Skeletal muscle tissue (tissue), 4 donors: ENCODE measurements around the gene DHX58. TPM values are rescaled to one million over a fixed set of nuclear protein-coding genes. Genes with fewer than 3 reads are reported as not detected.

ENCODE experiments used
- H3K27ac ChIP-seq: one replicate; pipeline ENCODE4 v1.7.0; 2013; ENCODE audit warnings: mild to moderate bottlenecking, low read depth, low read length, inconsistent platforms
- H3K27me3 ChIP-seq, 3 donors: one replicate each; pipeline ENCODE4 v1.7.0; 2013; ENCODE audit warnings: low read length in 3 of 3; ENCODE audit not compliant: control insufficient read depth in 3 of 3, insufficient read depth in 3 of 3
- H3K36me3 ChIP-seq, 3 donors: one replicate each; pipeline ENCODE4 v1.7.0; 2013; ENCODE audit warnings: low read length in 3 of 3; ENCODE audit not compliant: control insufficient read depth in 3 of 3, insufficient read depth in 3 of 3
- H3K4me1 ChIP-seq, 3 donors: one replicate each; pipeline ENCODE4 v1.7.0; 2013; ENCODE audit warnings: low read length in 3 of 3, mild to moderate bottlenecking in 3 of 3; ENCODE audit not compliant: control insufficient read depth in 3 of 3, insufficient read depth in 3 of 3
- H3K4me3 ChIP-seq, 3 donors: one replicate each; pipeline ENCODE4 v1.7.0; 2013; ENCODE audit warnings: low read length in 3 of 3
- H3K9ac ChIP-seq, 3 donors: one replicate each; pipeline ENCODE4 v1.7.0; 2013; ENCODE audit warnings: low read length in 3 of 3, mild to moderate bottlenecking in 3 of 3, moderate library complexity in 2 of 3, low read depth in 1 of 3
- H3K9me3 ChIP-seq, 3 donors: one replicate each; pipeline ENCODE4 v1.7.0; 2013; ENCODE audit warnings: low read length in 3 of 3; ENCODE audit not compliant: control insufficient read depth in 3 of 3
- total RNA-seq: library from RNA; depleted of rRNA; stranded (reverse); fragments of >200 nt; gene quantifications from one replicate; pipeline ENCODE4 v1.2.3, GENCODE V29; 2014
- donor health status: Osteomylitis.

The DHX58 gene
- total RNA-seq, 1 donor from 2014 or later = 3.7 TPM

- Histone ChIP-seq H3K27me3 (no peaks in the 10 kb centered on the region), H3K4me3 (no peak overlapping the region), H3K9me3 (no peaks in the 10 kb centered on the region), H3K9ac (peak overlapping the region in 1 of 3 donors; percentile 33), H3K36me3 (peaks cover 45 to 47% (median 46%) of the 10 kb centered on the region in 3 donors), H3K4me1 (peaks cover 46 to 70% (median 69%) of the 10 kb centered on the region in 3 donors), H3K27ac (peak overlapping the region; percentile 74)
Observed at GRCh38 chr17:42130310-42130936, 17.9 kb upstream of the DHX58 start.

- peak overlapping the region in 1 of 3 donors; percentile 13 for H3K4me3 ChIP-seq
- peaks cover 46 to 59% (median 58%) of the 10 kb centered on the region in 3 donors for H3K4me1 ChIP-seq
- H3K36me3 ChIP-seq = peaks cover 50 to 51% (median 50%) of the 10 kb centered on the region in 3 donors
- H3K27me3 ChIP-seq = no peaks in the 10 kb centered on the region
- H3K9me3 ChIP-seq = no peaks in the 10 kb centered on the region
- peak overlapping the region; percentile 15 to 62 (median 58) for H3K9ac ChIP-seq
- H3K27ac ChIP-seq = peak overlapping the region; percentile 74
Observed at GRCh38 chr17:42129109-42129837, 16.8 kb upstream of the DHX58 start.

- peaks cover 34 to 46% (median 40%) of the 10 kb centered on the region in 3 donors for H3K4me1 ChIP-seq
- H3K36me3 ChIP-seq = peaks cover 50 to 51% (median 50%) of the 10 kb centered on the region in 3 donors
- H3K9me3 ChIP-seq = no peaks in the 10 kb centered on the region
- no peak overlapping the region for H3K27ac ChIP-seq
- no peak overlapping the region for H3K4me3 ChIP-seq
- no peaks in the 10 kb centered on the region for H3K27me3 ChIP-seq
- H3K9ac ChIP-seq = no peak overlapping the region
Observed at GRCh38 chr17:42127414-42127813, 14.9 kb upstream of the DHX58 start.

- Histone ChIP-seq H3K9me3 (no peaks in the 10 kb centered on the region), H3K9ac (no peak overlapping the region), H3K27me3 (no peaks in the 10 kb centered on the region), H3K27ac (no peak overlapping the region), H3K36me3 (peaks cover 50 to 51% (median 50%) of the 10 kb centered on the region in 3 donors), H3K4me1 (peaks cover 32 to 44% (median 38%) of the 10 kb centered on the region in 3 donors), H3K4me3 (no peak overlapping the region)
Observed at GRCh38 chr17:42126836-42127235, 14.3 kb upstream of the DHX58 start.

GRCh38 chr17:42125565-42125964, 13.1 kb upstream of the DHX58 start:
- Histone ChIP-seq H3K9ac (no peak overlapping the region), H3K27me3 (no peaks in the 10 kb centered on the region), H3K4me1 (peaks cover 27 to 39% (median 32%) of the 10 kb centered on the region in 3 donors), H3K36me3 (peaks cover 50 to 51% (median 50%) of the 10 kb centered on the region in 3 donors), H3K27ac (no peak overlapping the region), H3K4me3 (no peak overlapping the region), H3K9me3 (no peaks in the 10 kb centered on the region)

GRCh38 chr17:42124256-42124655, 11.7 kb upstream of the DHX58 start:
- Histone ChIP-seq H3K27ac (no peak overlapping the region), H3K4me3 (no peak overlapping the region), H3K9ac (no peak overlapping the region), H3K27me3 (no peaks in the 10 kb centered on the region), H3K9me3 (no peaks in the 10 kb centered on the region), H3K4me1 (peaks cover 22 to 34% (median 26%) of the 10 kb centered on the region in 3 donors), H3K36me3 (peaks cover 39 to 47% (median 40%) of the 10 kb centered on the region in 3 donors)

GRCh38 chr17:42122371-42123303, 10.1 kb upstream of the DHX58 start, which contains the start of gene HSPB9:
HSPB9 (plus strand) TSS chr17:42122804; CDS start chr17:42122851, 47 bp downstream.
- no peaks in the 10 kb centered on the region for H3K9me3 ChIP-seq
- peaks cover 18 to 25% (median 22%) of the 10 kb centered on the region in 3 donors for H3K4me1 ChIP-seq
- H3K27me3 ChIP-seq = no peaks in the 10 kb centered on the region
- H3K4me3 ChIP-seq = peak within 1 kb of the TSS; percentile 59 to 71 (median 65)
- peak within 1 kb of the TSS; percentile 33 for H3K27ac ChIP-seq
- H3K36me3 ChIP-seq = peaks cover 37 to 45% (median 38%) of the 10 kb centered on the region in 3 donors
- peak within 1 kb of the TSS; percentile 43 to 68 (median 65) for H3K9ac ChIP-seq

- Histone ChIP-seq H3K27me3 (no peaks in the 10 kb centered on the region), H3K4me3 (peak within 1 kb of the TSS; percentile 59 to 71 (median 66)), H3K9me3 (no peaks in the 10 kb centered on the region), H3K27ac (peak within 1 kb of the TSS; percentile 33), H3K36me3 (peaks cover 33 to 43% (median 36%) of the 10 kb centered on the region in 3 donors), H3K9ac (peak within 1 kb of the TSS; percentile 54 to 68 (median 65)), H3K4me1 (peaks cover 19 to 29% (median 22%) of the 10 kb centered on the region in 3 donors)
Observed at GRCh38 chr17:42120770-42121769, 8.6 kb upstream of the DHX58 start, which contains the start of gene KAT2A. KAT2A (minus strand) TSS chr17:42121367; CDS start chr17:42121304, 63 bp downstream.
